ENCODE measurements around the gene P3H4. TPM values are rescaled to one million over a fixed set of nuclear protein-coding genes. Genes with fewer than 3 reads are reported as not detected.

The P3H4 gene
- total and polyA plus RNA-seq, 2 donors (not counting 3 experiments of a cell fraction or from before 2014, with no cell fraction given) = 39.2 to 58.3 TPM

GRCh38 chr17:41769985-41770384, 41.8 kb downstream of the P3H4 start:
- Histone ChIP-seq H3K9me1 (replicated peaks; ENCODE audit: control insufficient read depth, extremely low read depth, insufficient read depth, low read length) (no peaks in the 10 kb centered on the region), H3K27me3 (ENCODE audit: control insufficient read depth in 2 of 2, insufficient read depth in 2 of 2, low read length in 2 of 2) (no peaks in the 10 kb centered on the region), H3K36me3 (ENCODE audit: control insufficient read depth in 2 of 2, extremely low read depth in 1 of 2, insufficient read depth in 2 of 2, low read length in 2 of 2) (peaks cover 11 to 58% of the 10 kb centered on the region in 2 experiments), H3K27ac (ENCODE audit: insufficient read depth, low read depth, low read length) (no peak overlapping the region), H3K79me2 (ENCODE audit: control insufficient read depth, insufficient read depth, low read length) (no peaks in the 10 kb centered on the region), H3K9ac (replicated peaks; ENCODE audit: extremely low read depth, insufficient read depth, low read length) (no peak overlapping the region), H4K20me1 (replicated peaks; ENCODE audit: control insufficient read depth, extremely low read depth, insufficient read depth, low read length) (no peaks in the 10 kb centered on the region), H3K4me2 (ENCODE audit: insufficient read depth, low read length) (no peak overlapping the region), H3K4me3 (replicated peaks in 1 of 3; ENCODE audit: insufficient read depth in 1 of 3, low read depth in 1 of 3, low read length in 3 of 3) (no peak overlapping the region), H3K9me3 (replicated peaks; ENCODE audit: control insufficient read depth, insufficient read depth, low read length) (no peaks in the 10 kb centered on the region), H2AFZ (ENCODE audit: low read depth, low read length) (no peak overlapping the region), H3K4me1 (ENCODE audit: control insufficient read depth, extremely low read depth, insufficient read depth, low read length) (peaks cover 17% of the 10 kb centered on the region)
- TF ChIP-seq GATA2 (IDR thresholded peaks at IDR 0.05; ENCODE audit: insufficient read depth, insufficient read length, low read depth, low read length) (no peak), FOS (IDR thresholded peaks at IDR 0.05; ENCODE audit: borderline replicate concordance, insufficient read depth, low read length) (no peak), JUN (IDR thresholded peaks at IDR 0.05; ENCODE audit: borderline replicate concordance, insufficient read depth, insufficient read length, low read depth) (no peak)
- TF ChIP-seq, protein P1, sequence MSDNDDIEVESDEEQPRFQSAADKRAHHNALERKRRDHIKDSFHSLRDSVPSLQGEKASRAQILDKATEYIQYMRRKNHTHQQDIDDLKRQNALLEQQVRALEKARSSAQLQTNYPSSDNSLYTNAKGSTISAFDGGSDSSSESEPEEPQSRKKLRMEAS (IDR thresholded peaks at IDR 0.05; ENCODE audit: insufficient read depth, insufficient read length) = no peak
- POLR2A ChIA-PET = no interaction called here
- FAIRE-seq (no peak), DNase-seq (ENCODE audit: low read depth, low spot score) (no peak)
- intact Hi-C loops (cut with micrococcal nuclease) (no loop called here), dilution Hi-C loops (cut with MboI; ENCODE audit: extremely low pct_ligation_motif_present, low sequenced_read_pairs) (no loop called here)
- no TSS peak for BruUV-seq (replicated peaks)
- CTCF ChIA-PET = interaction anchor here (1.4 to 5.7 kb wide), 2 partner anchors 17 to 42 kb away, joined by 3 to 25 read pairs; partner anchors contain the start of genes JUP and P3H4

DNA sequence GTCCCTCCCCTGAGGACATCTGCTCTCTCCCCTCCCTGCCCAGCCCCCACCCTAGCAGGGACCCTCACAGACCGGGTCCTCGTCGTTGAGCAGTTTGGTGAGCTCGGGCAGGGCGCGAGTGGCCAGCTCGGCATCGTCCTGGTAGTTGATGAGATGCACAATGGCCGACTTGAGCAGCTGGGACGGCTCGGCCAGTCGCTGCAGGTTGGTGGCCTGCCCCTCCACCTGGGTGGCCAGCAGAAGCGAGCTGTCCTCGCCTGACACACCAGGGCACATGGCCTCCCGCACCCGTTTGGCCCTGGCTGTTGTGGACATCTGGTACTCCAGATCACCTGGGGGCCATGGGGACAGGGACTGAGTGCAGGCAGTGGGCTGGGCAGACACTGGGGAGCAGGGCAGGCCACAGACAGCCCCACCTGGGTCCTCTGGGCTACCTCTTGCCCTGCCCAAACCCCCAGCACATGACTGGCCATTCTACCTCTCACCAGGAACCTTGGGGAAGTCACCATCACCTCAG, 42.3 kb downstream of the P3H4 start:
- TF ChIP-seq, protein P2, sequence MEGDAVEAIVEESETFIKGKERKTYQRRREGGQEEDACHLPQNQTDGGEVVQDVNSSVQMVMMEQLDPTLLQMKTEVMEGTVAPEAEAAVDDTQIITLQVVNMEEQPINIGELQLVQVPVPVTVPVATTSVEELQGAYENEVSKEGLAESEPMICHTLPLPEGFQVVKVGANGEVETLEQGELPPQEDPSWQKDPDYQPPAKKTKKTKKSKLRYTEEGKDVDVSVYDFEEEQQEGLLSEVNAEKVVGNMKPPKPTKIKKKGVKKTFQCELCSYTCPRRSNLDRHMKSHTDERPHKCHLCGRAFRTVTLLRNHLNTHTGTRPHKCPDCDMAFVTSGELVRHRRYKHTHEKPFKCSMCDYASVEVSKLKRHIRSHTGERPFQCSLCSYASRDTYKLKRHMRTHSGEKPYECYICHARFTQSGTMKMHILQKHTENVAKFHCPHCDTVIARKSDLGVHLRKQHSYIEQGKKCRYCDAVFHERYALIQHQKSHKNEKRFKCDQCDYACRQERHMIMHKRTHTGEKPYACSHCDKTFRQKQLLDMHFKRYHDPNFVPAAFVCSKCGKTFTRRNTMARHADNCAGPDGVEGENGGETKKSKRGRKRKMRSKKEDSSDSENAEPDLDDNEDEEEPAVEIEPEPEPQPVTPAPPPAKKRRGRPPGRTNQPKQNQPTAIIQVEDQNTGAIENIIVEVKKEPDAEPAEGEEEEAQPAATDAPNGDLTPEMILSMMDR (IDR thresholded peaks at IDR 0.05; ENCODE audit: extremely low read depth in 1 of 2, insufficient read depth in 1 of 2, low read depth in 1 of 2, low read length in 2 of 2) = no peak
- TF ChIP-seq JUN (IDR thresholded peaks at IDR 0.05; ENCODE audit: borderline replicate concordance, insufficient read depth, insufficient read length, low read depth) = no peak

More for the DNA sequence above, 42.3 kb downstream of the P3H4 start:
- Histone ChIP-seq H4K20me1 (replicated peaks; ENCODE audit: control insufficient read depth, extremely low read depth, insufficient read depth, low read length) (no peaks in the 10 kb centered on the region), H2AFZ (ENCODE audit: low read depth, low read length) (no peak overlapping the region), H3K27ac (ENCODE audit: insufficient read depth, low read depth, low read length) (no peak overlapping the region), H3K4me2 (ENCODE audit: insufficient read depth, low read length) (no peak overlapping the region), H3K79me2 (ENCODE audit: control insufficient read depth, insufficient read depth, low read length) (no peaks in the 10 kb centered on the region), H3K27me3 (ENCODE audit: control insufficient read depth in 2 of 2, insufficient read depth in 2 of 2, low read length in 2 of 2) (no peaks in the 10 kb centered on the region), H3K4me1 (ENCODE audit: control insufficient read depth, extremely low read depth, insufficient read depth, low read length) (peaks cover 13% of the 10 kb centered on the region), H3K4me3 (replicated peaks in 1 of 3; ENCODE audit: insufficient read depth in 1 of 3, low read depth in 1 of 3, low read length in 3 of 3) (no peak overlapping the region), H3K9ac (replicated peaks; ENCODE audit: extremely low read depth, insufficient read depth, low read length) (no peak overlapping the region), H3K36me3 (ENCODE audit: control insufficient read depth in 2 of 2, extremely low read depth in 1 of 2, insufficient read depth in 2 of 2, low read length in 2 of 2) (peaks cover 11 to 62% of the 10 kb centered on the region in 2 experiments), H3K9me3 (replicated peaks; ENCODE audit: control insufficient read depth, insufficient read depth, low read length) (no peaks in the 10 kb centered on the region), H3K9me1 (replicated peaks; ENCODE audit: control insufficient read depth, extremely low read depth, insufficient read depth, low read length) (no peaks in the 10 kb centered on the region)
- ChIA-PET CTCF (interaction anchor here (0.5 to 5.7 kb wide), 3 partner anchors 17 to 42 kb away, joined by 3 to 25 read pairs (median 3); partner anchors contain the start of genes JUP and P3H4), POLR2A (no interaction called here)
- intact Hi-C loops (cut with micrococcal nuclease) = no loop called here
- no peak for FAIRE-seq
- dilution Hi-C loops (cut with MboI; ENCODE audit: extremely low pct_ligation_motif_present, low sequenced_read_pairs) = no loop called here
- no peak for DNase-seq (ENCODE audit: low read depth, low spot score)
- no TSS peak for BruUV-seq (replicated peaks)

All from endothelial cell of umbilical vein (primary cell).